ENCODE data around the gene TOMM7.

GRCh38 chr7:22872096-22872807 lies 49.6 kb upstream of the TOMM7 start:
- TF ChIP-seq POLR2A (IDR thresholded peaks at IDR 0.05; ENCODE audit: low read depth, low read length) (no peak), TAF1 (IDR thresholded peaks at IDR 0.05; ENCODE audit: borderline replicate concordance, low read depth, low read length) (no peak)
